Effector memory CD8-positive, alpha-beta T cell (primary cell): ENCODE results near the gene HUS1.
"Not testable (repeated sequence)": the region's sequence is repeated elsewhere in the genome, so short reads cannot be mapped to it uniquely, and the experiment has no call there.

ENCODE experiments used
- ATAC-seq: fragments of 150-1000 bp; cut with Tn5 transposase; replicated peaks from 2 replicates; pipeline ENCODE4 v1.10.0; 2021; ENCODE audit warnings: mild to moderate bottlenecking, moderate library complexity
- DNase-seq, 3 experiments: peaks; one replicate each; pipeline ENCODE4 v3.0.0; 2021
- H3K27ac Mint-ChIP-seq, 2 donors: one replicate each; pipeline ENCODE4 v1.8.0; 2022; ENCODE audit warnings: mild to moderate bottlenecking in 2 of 2, mixed read lengths in 2 of 2, moderate library complexity in 2 of 2
- H3K27me3 Mint-ChIP-seq, 2 donors: one replicate each; pipeline ENCODE4 v1.8.0; 2022; ENCODE audit warnings: mixed read lengths in 2 of 2
- H3K36me3 Mint-ChIP-seq: one replicate; pipeline ENCODE4 v1.8.0; 2022; ENCODE audit warnings: mild to moderate bottlenecking, moderate library complexity, mixed read lengths; ENCODE audit not compliant: insufficient read depth
- H3K4me1 Mint-ChIP-seq, 2 donors: one replicate each; pipeline ENCODE4 v1.8.0; 2022; ENCODE audit warnings: low read depth in 2 of 2, mixed read lengths in 2 of 2
- H3K4me3 Mint-ChIP-seq, 2 donors: one replicate each; pipeline ENCODE4 v1.8.0; 2022; ENCODE audit warnings: mild to moderate bottlenecking in 2 of 2, mixed read lengths in 2 of 2, moderate library complexity in 2 of 2
- H3K9me3 Mint-ChIP-seq, 2 donors: one replicate each; pipeline ENCODE4 v1.8.0; 2022; ENCODE audit warnings: mixed read lengths in 2 of 2

Gene HUS1

DNA sequence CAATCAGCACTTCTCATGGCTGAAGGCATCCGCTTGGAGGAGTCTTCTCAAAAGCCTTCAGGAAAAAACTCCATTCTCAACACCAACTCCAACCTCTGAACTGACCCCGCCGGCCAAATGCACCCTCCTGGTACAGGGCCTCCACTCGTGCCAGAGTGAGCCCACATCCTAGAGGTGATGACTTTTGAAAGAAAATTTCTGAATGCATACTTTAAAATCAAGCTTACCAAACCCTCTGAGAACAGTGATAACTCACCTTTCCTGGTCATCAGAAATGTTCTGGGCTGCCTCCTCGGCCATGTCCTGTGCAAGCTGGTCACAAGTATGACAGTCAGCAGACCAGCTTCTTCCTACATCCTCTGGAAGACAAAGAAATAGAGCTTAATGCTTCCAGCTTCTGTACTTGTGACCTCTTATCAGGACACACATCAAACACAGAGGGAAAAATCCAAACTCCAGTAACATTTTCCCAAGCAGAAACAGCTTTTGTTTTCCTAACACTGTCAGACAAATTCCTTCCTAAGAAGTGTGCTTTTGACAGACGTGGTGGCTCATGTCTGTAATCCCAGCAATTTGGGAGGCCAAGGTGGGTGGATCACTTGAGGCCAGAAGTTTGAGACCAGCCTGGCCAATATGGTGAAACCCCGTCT, 31.1 kb downstream of the HUS1 start, which contains the start of gene PKD1L1:
Gene PKD1L1, minus strand, starts transcription at position 326 of the 650 bp plus-strand sequence. Its CDS starts 26 bp downstream, at position 300.
- H3K36me3 Mint-ChIP-seq: no peaks in the 10 kb centered on the region
- H3K27ac Mint-ChIP-seq: peak within 1 kb of the TSS in 1 of 2 donors; percentile 30
- ATAC-seq (no peak), DNase-seq (no peak)
- no peaks in the 10 kb centered on the region for H3K9me3 Mint-ChIP-seq
- no peaks in the 10 kb centered on the region for H3K27me3 Mint-ChIP-seq
- H3K4me1 Mint-ChIP-seq: no peaks in the 10 kb centered on the region
- no peak within 1 kb of the TSS for H3K4me3 Mint-ChIP-seq

DNA sequence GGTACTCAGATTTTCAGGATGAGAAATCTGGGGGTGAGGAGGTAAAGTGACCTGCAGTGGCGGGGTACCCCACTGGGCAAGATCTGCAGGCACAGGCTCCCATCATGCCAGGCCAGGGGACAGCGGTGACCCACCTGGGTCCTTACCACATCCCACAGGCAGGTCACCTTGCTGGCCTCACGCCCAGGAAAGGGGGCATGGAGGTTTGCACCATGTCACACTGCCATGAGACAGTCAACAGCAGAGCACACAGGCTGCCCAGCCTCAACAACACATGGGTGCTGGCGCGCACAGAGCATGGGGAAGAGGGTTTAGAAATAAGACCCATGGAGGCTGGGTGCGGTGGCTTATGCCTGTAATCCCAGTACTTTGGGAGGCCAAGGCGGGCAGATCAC, 32.1 kb downstream of the HUS1 start:
- Mint-ChIP-seq H3K36me3 (no peaks in the 10 kb centered on the region), H3K9me3 (no peaks in the 10 kb centered on the region), H3K27ac (peak overlapping the region in 1 of 2 donors; percentile 30), H3K27me3 (no peaks in the 10 kb centered on the region), H3K4me3 (no peak overlapping the region), H3K4me1 (no peaks in the 10 kb centered on the region)
- DNase-seq (no peak), ATAC-seq (no peak)

DNA sequence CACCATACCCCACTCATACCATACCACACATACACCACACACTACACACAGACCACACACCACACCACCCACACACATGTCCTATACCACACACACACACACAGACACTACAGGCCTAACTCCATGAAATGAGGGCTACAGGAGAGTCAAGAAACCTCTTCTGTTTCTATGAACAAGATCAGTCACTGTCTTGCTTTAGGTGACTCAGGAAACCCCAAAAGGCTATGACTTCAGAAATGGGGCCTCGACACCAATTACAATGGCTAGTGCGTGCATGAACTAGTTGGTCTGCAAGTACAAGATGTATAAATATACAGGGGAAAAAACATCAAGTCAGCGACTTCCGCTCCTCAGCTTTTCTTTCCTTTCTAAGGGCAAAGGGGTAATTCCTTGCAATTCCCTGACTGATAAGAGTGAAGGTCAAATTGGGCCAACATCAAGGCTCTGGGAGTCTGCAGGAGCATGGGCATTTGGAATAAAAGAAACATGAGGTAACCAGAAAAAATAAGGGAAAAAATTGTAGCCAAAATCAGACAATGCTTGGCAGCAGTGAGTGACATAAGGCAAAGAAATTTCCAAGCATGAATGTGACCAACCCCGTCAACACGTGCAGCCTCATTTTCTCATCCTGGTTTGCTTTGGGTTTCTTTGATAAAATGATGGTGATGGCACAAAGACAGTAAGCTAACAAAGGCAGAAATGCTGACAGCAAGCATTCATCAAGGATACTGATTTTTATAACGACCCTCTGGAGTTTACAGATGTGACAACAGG, 32.6 kb downstream of the HUS1 start:
- Mint-ChIP-seq H3K27ac (peak overlapping the region in 1 of 2 donors; percentile 30), H3K36me3 (no peaks in the 10 kb centered on the region), H3K27me3 (no peaks in the 10 kb centered on the region), H3K4me1 (no peaks in the 10 kb centered on the region), H3K4me3 (no peak overlapping the region), H3K9me3 (no peaks in the 10 kb centered on the region)
- DNase-seq (no peak), ATAC-seq (no peak)

DNA sequence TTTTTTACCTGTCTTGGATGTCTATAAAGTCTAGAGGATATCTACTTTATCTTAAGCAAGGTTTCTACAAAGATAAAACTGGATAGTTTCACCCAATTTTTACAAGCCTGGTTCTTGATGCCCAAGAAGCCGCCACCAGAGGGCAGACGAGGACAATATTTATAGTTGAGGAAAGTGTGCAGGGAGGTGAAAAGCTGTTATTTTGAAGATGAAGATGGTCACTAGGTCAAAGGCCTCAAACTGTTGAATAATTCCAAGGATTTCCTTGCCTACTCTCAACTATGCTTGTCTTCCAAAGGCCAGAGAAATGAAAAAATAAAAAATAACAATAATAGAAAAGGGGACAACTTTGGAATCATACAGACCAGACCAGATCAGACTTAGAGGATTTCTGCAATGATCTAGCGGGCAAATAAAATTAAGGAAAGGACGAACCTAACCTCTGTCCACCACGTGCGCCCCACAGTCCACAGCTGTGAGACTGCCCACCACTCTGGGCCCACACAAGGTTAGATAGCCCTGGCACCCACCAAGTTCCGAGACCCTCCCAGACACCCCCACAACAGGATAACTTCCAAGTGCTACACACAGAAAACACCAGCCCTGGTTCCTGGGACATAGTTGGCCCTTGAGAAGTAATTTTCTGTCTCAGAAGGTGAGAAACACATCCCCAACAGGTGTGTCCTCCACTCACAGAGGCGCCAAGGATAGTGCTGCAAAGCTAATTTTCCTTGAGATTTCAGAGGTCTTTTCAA, 34.0 kb downstream of the HUS1 start:
- Mint-ChIP-seq H3K4me3 (no peak overlapping the region), H3K36me3 (no peaks in the 10 kb centered on the region), H3K27me3 (no peaks in the 10 kb centered on the region), H3K4me1 (no peaks in the 10 kb centered on the region), H3K9me3 (no peaks in the 10 kb centered on the region), H3K27ac (no peak overlapping the region)
- ATAC-seq (peak; percentile 29), DNase-seq (peak; percentile 65 to 75 (median 74))

DNA sequence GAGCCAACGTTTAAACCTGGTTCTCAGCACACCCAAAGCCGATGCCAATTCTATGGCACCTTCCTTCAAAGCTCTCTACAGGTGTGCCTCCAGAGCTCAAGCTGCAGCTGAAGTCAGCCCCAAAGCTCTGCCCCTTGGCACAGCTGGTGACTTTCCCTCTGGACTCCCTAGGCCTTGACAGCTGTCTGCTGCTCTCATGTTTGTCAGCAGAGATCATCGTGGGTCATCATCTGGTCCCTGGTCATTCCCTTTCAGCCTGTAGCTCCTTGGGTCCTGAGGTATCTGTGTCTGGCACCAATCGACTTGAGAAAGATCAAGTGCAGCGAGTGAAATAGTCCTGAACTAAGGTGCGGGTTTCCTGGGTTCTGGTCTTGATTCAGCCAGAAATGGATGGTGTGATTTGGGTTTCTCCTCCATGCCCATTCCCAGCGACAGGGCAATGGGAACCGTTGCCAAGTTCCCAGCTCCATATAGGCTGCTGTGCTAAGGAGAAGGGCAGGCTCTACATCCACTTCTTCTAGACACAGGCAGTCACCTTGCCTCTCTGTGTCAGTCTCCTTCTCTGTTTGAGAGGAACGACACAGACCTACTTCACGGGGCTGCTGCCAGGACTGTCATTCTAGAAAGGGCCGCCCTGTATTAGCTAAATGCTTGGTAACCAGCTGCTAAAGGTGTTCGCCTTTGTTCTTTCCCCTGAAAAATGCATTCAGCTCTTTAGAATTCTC, 34.7 kb downstream of the HUS1 start:
- no peaks in the 10 kb centered on the region for H3K36me3 Mint-ChIP-seq
- no peak for DNase-seq
- no peaks in the 10 kb centered on the region for H3K9me3 Mint-ChIP-seq
- no peak overlapping the region for H3K4me3 Mint-ChIP-seq
- ATAC-seq: no peak
- H3K4me1 Mint-ChIP-seq: no peaks in the 10 kb centered on the region
- H3K27ac Mint-ChIP-seq: no peak overlapping the region
- no peaks in the 10 kb centered on the region for H3K27me3 Mint-ChIP-seq

DNA sequence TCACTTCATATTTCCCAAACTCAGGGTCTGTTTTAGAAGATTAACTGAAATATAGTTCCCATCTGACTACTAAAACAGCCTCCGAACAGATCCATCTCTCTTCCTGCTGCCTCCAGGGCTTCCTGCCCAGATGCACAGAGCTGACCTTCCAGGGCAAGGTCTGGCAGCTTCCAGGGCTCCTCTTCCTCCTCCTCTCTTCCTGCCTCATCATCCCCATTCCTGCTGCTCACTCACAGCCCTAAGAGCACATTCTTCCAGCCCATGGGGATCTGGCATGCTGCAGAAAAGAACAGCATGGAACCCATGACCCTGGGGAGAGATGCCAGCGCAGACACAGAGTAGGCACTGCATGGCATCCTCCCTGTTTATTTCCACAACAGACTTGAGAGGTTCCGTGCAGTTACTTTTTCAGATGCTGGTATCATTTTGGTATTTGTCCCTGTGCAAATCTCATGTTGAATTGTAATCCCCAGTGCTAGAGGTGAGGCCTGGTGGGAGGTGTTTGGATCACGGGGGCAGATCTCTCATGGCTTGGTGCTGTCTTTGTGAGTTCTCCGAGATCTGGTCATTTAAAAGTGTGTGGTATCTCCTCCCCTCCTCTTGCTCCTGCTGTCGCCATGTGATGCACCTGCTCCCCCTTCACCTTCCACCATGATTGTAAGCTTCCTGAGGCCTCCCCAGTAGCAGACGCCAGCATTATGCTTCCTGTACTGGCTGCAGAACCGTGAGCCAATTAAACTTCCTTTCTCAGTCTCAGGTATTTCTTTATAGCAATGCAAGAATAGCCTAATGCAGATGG, 35.5 kb downstream of the HUS1 start:
- no peak for DNase-seq

DNA sequence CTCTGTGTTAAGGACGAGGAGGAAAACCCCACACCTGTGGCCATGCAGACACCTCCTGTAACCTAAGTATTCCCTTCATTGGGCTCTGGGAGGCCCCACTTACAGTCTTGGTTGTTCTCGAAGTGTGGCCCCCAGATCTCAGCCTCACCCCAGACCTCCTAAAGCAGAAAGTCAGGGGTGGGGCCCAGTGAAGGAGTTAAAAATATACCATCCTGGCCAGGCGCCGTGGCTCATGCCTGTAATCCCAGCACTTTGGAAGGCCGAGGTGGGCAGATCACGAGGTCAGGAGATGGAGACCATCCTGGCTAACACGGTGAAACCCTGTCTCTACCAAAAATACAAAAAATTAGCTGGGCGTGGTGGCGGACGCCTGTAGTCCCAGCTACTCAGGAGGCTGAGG, 36.8 kb downstream of the HUS1 start:
- H3K9me3 Mint-ChIP-seq, ATAC-seq, H3K4me1 Mint-ChIP-seq, H3K27me3 Mint-ChIP-seq, H3K4me3 Mint-ChIP-seq, H3K27ac Mint-ChIP-seq, DNase-seq, H3K36me3 Mint-ChIP-seq: not testable (repeated sequence)

More for the DNA sequence above, 35.5 kb downstream of the HUS1 start:
- no peak for ATAC-seq
- no peaks in the 10 kb centered on the region for H3K36me3 Mint-ChIP-seq
- no peak overlapping the region for H3K27ac Mint-ChIP-seq
- H3K27me3 Mint-ChIP-seq: no peaks in the 10 kb centered on the region
- no peaks in the 10 kb centered on the region for H3K4me1 Mint-ChIP-seq
- H3K9me3 Mint-ChIP-seq: no peaks in the 10 kb centered on the region
- H3K4me3 Mint-ChIP-seq: no peak overlapping the region

DNA sequence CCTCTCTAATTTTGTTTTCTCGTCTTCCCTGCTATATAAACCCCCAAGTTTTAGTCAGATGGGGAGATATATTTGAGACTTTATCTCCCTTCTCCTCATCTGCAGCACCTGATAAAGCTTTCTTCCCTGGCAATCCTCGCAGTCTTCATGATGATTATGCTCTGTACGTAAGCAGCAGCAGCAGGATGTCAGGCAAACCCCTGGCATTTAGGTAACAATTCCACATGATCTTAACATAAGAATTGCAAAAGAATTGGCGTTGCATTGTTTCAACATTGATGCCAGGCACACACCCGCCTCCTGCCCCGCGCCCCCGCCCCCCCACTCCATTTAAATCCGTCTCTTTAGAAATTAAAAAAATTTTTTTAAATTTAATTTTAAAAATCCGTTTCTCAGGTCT, 37.3 kb downstream of the HUS1 start:
- H3K27ac Mint-ChIP-seq: no peak overlapping the region

DNA sequence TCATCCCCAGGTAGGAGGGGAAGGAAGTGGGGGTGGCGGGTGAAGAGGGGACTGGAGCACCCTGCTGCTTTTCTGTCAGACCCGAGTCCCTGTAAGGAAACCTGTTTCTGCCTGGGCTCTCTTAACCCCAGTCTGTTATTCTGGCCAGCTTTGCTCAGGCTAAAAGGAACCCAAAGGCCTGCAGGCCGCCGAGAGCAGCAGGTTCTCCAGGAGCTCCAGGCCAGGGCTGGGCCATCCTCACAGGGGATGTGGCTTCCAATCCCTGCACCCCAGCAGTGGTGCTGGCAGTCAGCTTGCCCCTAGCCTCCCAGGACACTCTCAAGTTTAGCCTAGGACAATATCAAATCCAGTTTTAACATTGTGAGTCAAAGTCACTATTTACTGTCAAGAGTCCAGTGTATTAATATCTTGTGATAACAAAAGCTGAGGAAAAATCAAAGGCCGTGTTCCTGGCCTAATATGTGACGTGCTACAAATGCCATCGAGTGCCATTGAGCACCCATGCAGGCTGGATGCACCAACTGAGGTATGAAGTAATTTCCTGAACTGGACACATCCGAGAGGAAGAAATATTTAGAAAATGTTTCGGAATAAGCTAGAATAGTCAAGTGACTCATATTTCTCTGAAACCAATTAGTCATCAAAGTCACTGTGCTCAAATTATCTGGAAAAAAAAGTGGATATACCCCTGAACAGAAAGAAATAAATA, 38.1 kb downstream of the HUS1 start:
- DNase-seq (no peak), ATAC-seq (no peak)
- peaks cover 0 to 8% of the 10 kb centered on the region in 2 donors for H3K27me3 Mint-ChIP-seq
- no peaks in the 10 kb centered on the region for H3K4me1 Mint-ChIP-seq
- H3K9me3 Mint-ChIP-seq: no peaks in the 10 kb centered on the region
- H3K36me3 Mint-ChIP-seq: no peaks in the 10 kb centered on the region
- H3K4me3 Mint-ChIP-seq: no peak overlapping the region
- H3K27ac Mint-ChIP-seq: no peak overlapping the region

More for the DNA sequence above, 37.3 kb downstream of the HUS1 start:
- H3K27me3 Mint-ChIP-seq: peaks cover 0 to 5% of the 10 kb centered on the region in 2 donors
- DNase-seq (no peak), ATAC-seq (no peak)
- H3K36me3 Mint-ChIP-seq: no peaks in the 10 kb centered on the region
- no peaks in the 10 kb centered on the region for H3K4me1 Mint-ChIP-seq
- no peaks in the 10 kb centered on the region for H3K9me3 Mint-ChIP-seq
- H3K4me3 Mint-ChIP-seq: no peak overlapping the region

DNA sequence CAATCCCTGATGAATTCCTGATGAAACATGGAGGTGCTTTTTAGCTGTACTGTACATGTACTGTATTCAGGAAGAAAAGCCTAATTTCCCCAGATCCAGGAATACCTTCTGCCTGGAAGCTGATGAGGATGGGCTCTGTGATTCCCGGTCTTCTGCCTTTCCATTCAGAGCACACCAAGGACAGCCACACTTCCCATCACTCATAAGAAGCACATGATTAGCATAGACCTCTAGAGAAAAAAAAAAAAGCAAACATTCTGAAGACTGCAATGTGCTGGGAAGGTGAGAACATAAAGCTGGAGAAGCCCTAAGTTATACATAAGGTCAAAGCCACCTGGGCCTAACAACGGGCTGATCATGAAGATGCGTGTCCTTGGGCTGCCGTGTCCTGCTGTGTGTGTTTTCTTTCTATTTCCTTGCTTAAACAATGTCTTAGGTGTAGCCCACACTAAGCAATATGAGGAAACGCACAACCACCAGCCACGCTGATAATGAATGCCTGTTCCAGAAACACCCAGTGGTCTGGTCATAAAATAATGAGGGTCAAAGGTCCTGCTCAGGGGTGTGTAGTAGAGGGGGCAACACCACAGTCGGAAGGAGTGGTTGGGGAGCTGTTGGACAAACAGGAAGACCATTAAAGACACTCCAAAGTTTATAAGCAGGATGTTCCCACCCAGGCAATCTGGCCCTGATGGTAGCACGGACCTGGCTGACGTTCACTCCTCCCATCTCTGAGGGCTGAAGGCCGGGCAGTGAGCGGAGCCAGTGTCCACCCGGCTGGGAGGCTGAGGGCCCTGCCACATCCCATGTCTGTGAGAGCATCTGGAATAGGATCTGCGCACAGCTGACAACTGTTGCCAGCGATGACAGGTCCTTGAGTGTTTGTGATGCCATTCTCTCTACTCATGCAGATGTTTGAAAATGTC, 39.1 kb downstream of the HUS1 start:
- DNase-seq (no peak), ATAC-seq (no peak)
- peaks cover 0 to 8% of the 10 kb centered on the region in 2 donors for H3K27me3 Mint-ChIP-seq
- H3K9me3 Mint-ChIP-seq: no peaks in the 10 kb centered on the region
- H3K27ac Mint-ChIP-seq: peak overlapping the region in 1 of 2 donors; percentile 35
- no peaks in the 10 kb centered on the region for H3K4me1 Mint-ChIP-seq
- no peaks in the 10 kb centered on the region for H3K36me3 Mint-ChIP-seq
- no peak overlapping the region for H3K4me3 Mint-ChIP-seq

DNA sequence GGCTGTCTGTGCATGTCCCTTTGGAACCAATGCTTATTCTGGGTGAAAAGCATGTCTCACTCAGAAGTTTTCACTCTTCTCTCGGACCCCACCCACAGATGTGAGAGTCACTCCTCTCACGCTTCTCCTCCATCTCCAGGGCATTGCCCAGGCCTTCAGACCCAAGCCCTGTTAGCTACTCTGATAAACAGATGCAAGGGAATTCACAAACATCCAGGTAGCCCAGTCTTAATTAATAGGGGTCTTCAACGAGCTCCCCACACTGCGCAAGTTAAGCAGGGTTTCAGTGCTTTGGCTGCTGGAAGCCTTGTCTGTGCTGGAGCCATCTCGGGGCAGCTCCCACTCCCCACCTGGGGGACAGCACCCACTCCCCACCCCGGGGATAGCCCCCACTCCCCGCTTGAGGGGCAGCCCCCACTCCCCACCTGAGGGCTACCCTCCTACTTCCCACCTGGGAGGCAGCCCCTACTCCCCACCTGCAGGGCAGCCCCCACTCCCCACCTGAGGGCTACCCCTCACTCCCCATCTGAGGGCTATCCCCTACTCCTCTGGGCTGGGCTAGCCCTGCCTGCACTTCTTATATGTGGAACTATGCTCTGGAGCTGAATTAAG, 39.9 kb downstream of the HUS1 start:
- no peaks in the 10 kb centered on the region for H3K36me3 Mint-ChIP-seq

More for the DNA sequence above, 39.9 kb downstream of the HUS1 start:
- Mint-ChIP-seq H3K9me3 (no peaks in the 10 kb centered on the region), H3K4me3 (no peak overlapping the region), H3K4me1 (no peaks in the 10 kb centered on the region), H3K27ac (no peak overlapping the region), H3K27me3 (peaks cover 0 to 8% of the 10 kb centered on the region in 2 donors)
- DNase-seq (no peak), ATAC-seq (no peak)
